Fibroblast of skin of abdomen (primary cell): ENCODE measurements around the gene SQOR.

ENCODE experiments used
- DNase-seq: peaks from one replicate; pipeline ENCODE4 v3.0.0-alpha.2; 2013

Gene SQOR

GRCh38 chr15:45662375-45662774 is 27.5 kb downstream of the SQOR start:
- no peak for DNase-seq

GRCh38 chr15:45664451-45664850 is 29.6 kb downstream of the SQOR start:
- peak; percentile 28 for DNase-seq

GRCh38 chr15:45665261-45665660 is 30.4 kb downstream of the SQOR start:
- DNase-seq, result no peak

- DNase-seq, result no peak
These were observed 31.5 kb downstream of the SQOR start for GRCh38 chr15:45666119-45666875.

GRCh38 chr15:45667002-45667401 is 32.2 kb downstream of the SQOR start:
- DNase-seq, result no peak

- no peak for DNase-seq
These were observed 33.6 kb downstream of the SQOR start for GRCh38 chr15:45668386-45668785.

GRCh38 chr15:45669422-45669821 is 34.6 kb downstream of the SQOR start:
- DNase-seq, result no peak

- peak; percentile 54 for DNase-seq
These were observed 35.3 kb downstream of the SQOR start for GRCh38 chr15:45670091-45670490.

- no peak for DNase-seq
These were observed 35.7 kb downstream of the SQOR start for GRCh38 chr15:45670511-45670910.

- DNase-seq, result no peak
These were observed 39.8 kb downstream of the SQOR start for GRCh38 chr15:45674677-45675076.

GRCh38 chr15:45677797-45678196 is 43.0 kb downstream of the SQOR start:
- no peak for DNase-seq

- no peak for DNase-seq
These were observed 43.8 kb downstream of the SQOR start for GRCh38 chr15:45678459-45679178.

- DNase-seq, result no peak
These were observed 49.7 kb downstream of the SQOR start for GRCh38 chr15:45684533-45684932.

- DNase-seq, result no peak
These were observed 54.8 kb downstream of the SQOR start for GRCh38 chr15:45689616-45690015.

- no peak for DNase-seq
These were observed 55.9 kb downstream of the SQOR start for GRCh38 chr15:45690581-45691260.

- DNase-seq, result no peak
These were observed 66.3 kb downstream of the SQOR start for GRCh38 chr15:45701108-45701507.

GRCh38 chr15:45702041-45702440 is 67.2 kb downstream of the SQOR start:
- DNase-seq, result no peak

- no peak for DNase-seq
These were observed 69.0 kb downstream of the SQOR start for GRCh38 chr15:45703670-45704328.

- DNase-seq, result peak; percentile 29
These were observed 69.8 kb downstream of the SQOR start for GRCh38 chr15:45704329-45705249.

GRCh38 chr15:45705510-45706473 is 71.0 kb downstream of the SQOR start:
- peak; percentile 80 for DNase-seq

- no peak for DNase-seq
These were observed 75.8 kb downstream of the SQOR start for GRCh38 chr15:45710657-45711056.
